ENCODE data around the gene ARSH.
"Not testable (repeated sequence)": the region's sequence is repeated elsewhere in the genome, so short reads cannot be mapped to it uniquely, and the experiment has no call there.

The ARSH gene

GRCh38 chrX:3044671-3045070 is 38.3 kb downstream of the ARSH start:
- Histone ChIP-seq H3K9me3 (replicated peaks; ENCODE audit: insufficient read depth, low read length) (no peaks in the 10 kb centered on the region), H3K27me3 (replicated peaks; ENCODE audit: insufficient read depth, low read length) (no peaks in the 10 kb centered on the region), H4K20me1 (ENCODE audit: insufficient read depth, low read length) (no peaks in the 10 kb centered on the region), H3K4me2 (ENCODE audit: low read depth, low read length) (no peak overlapping the region), H3K79me2 (ENCODE audit: low read length) (no peaks in the 10 kb centered on the region), H3K36me3 (replicated peaks; ENCODE audit: insufficient read depth, low read length) (no peaks in the 10 kb centered on the region), H2AFZ (ENCODE audit: low read length) (no peak overlapping the region), H3F3A (ENCODE audit: insufficient read depth, low read length) (no peaks in the 10 kb centered on the region), H3K4me3 (ENCODE audit: low read length) (no peak overlapping the region), H3K9ac (ENCODE audit: low read length) (no peak overlapping the region), H3K9me2 (replicated peaks; ENCODE audit: insufficient read depth, low read length) (no peaks in the 10 kb centered on the region), H3K27ac (ENCODE audit: low read length) (no peak overlapping the region), H3K4me1 (ENCODE audit: low read length) (no peaks in the 10 kb centered on the region)
- no peak for DNase-seq
- TF ChIP-seq CTCF (IDR thresholded peaks at IDR 0.05; ENCODE audit: low read length) (no peak), EZH2phosphoT487 (IDR thresholded peaks at IDR 0.05; ENCODE audit: low read length) (no peak), EZH2 (optimal IDR thresholded peaks at IDR 0.05; ENCODE audit: low read depth, low read length) (no peak)

- Histone ChIP-seq H3K27ac (ENCODE audit: low read length) (peak overlapping the region; percentile 8; the same call in 1 of the 2 replicates), H3K79me2 (ENCODE audit: low read length) (no peaks in the 10 kb centered on the region), H4K20me1 (ENCODE audit: insufficient read depth, low read length) (no peaks in the 10 kb centered on the region), H3K9me2 (replicated peaks; ENCODE audit: insufficient read depth, low read length) (no peaks in the 10 kb centered on the region), H3K9ac (ENCODE audit: low read length) (peak overlapping the region; percentile 31; the same call in 1 of the 2 replicates), H2AFZ (ENCODE audit: low read length) (peak overlapping the region; percentile 67; the same call in 1 of the 2 replicates), H3F3A (ENCODE audit: insufficient read depth, low read length) (no peaks in the 10 kb centered on the region), H3K4me1 (ENCODE audit: low read length) (no peaks in the 10 kb centered on the region), H3K4me2 (ENCODE audit: low read depth, low read length) (peak overlapping the region; percentile 59), H3K36me3 (replicated peaks; ENCODE audit: insufficient read depth, low read length) (no peaks in the 10 kb centered on the region), H3K9me3 (replicated peaks; ENCODE audit: insufficient read depth, low read length) (no peaks in the 10 kb centered on the region), H3K4me3 (ENCODE audit: low read length) (peak overlapping the region; percentile 39; the same call in 1 of the 2 replicates), H3K27me3 (replicated peaks; ENCODE audit: insufficient read depth, low read length) (no peaks in the 10 kb centered on the region)
- DNase-seq = peak; percentile 52
- TF ChIP-seq EZH2phosphoT487 (IDR thresholded peaks at IDR 0.05; ENCODE audit: low read length) (no peak), CTCF (IDR thresholded peaks at IDR 0.05; ENCODE audit: low read length) (no peak), EZH2 (optimal IDR thresholded peaks at IDR 0.05; ENCODE audit: low read depth, low read length) (no peak)
Observed at GRCh38 chrX:3046253-3047240, 40.2 kb downstream of the ARSH start.

- H3K9me3 ChIP-seq (replicated peaks; ENCODE audit: insufficient read depth, low read length); H3K9ac ChIP-seq (ENCODE audit: low read length); H2AFZ ChIP-seq (ENCODE audit: low read length); H3K4me3 ChIP-seq (ENCODE audit: low read length); H3F3A ChIP-seq (ENCODE audit: insufficient read depth, low read length); H3K4me1 ChIP-seq (ENCODE audit: low read length); H3K36me3 ChIP-seq (replicated peaks; ENCODE audit: insufficient read depth, low read length); H3K27ac ChIP-seq (ENCODE audit: low read length); H3K79me2 ChIP-seq (ENCODE audit: low read length); DNase-seq; H3K27me3 ChIP-seq (replicated peaks; ENCODE audit: insufficient read depth, low read length); H3K9me2 ChIP-seq (replicated peaks; ENCODE audit: insufficient read depth, low read length); H4K20me1 ChIP-seq (ENCODE audit: insufficient read depth, low read length); H3K4me2 ChIP-seq (ENCODE audit: low read depth, low read length): not testable (repeated sequence)
Observed at GRCh38 chrX:3050523-3051175, 44.3 kb downstream of the ARSH start.

Data from MM.1S (cell line).